ENCODE measurements around the gene CDC14B. TPM values are rescaled to one million over a fixed set of nuclear protein-coding genes. Genes with fewer than 3 reads are reported as not detected.

Gene CDC14B
- total RNA-seq, 4 donors from 2014 or later: 9.7 to 40.5 (median 20.6) TPM

DNA sequence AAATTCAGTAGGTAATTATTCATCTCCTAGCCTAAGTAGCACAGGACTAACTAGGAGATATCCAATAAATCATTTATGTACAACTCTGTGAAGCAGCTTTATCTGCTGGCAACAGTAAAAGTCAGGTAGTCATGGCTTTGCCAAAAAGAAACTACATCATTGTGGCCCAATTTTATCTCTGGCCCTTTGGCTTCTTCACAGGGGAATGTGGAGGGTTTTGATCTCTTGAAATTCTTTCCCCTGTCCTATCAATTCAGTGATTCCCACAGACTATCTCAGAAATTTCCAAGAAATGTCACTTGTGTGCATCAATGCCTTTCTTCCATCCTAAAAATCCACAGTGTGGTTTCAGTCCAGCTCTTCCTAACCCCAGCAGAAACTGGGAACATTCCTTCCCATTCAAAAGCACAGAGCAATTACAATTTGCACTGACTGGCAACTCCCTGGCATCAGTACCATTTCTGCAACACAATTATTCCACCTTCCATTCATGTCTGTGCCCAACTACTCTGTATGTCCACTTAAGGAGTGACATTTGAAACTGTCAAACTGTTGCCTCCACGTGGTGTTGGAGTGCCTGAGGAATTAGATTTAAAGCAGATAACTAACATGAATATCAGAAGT is 6.6 kb downstream of the CDC14B start:
- Histone ChIP-seq H3K36me3 (no peaks in the 10 kb centered on the region), H3K27me3 (no peaks in the 10 kb centered on the region), H3K4me3 (no peak overlapping the region), H3K9me3 (no peaks in the 10 kb centered on the region), H3K4me1 (no peaks in the 10 kb centered on the region), H3K27ac (no peak overlapping the region)
- no peak for DNase-seq
- TF ChIP-seq POLR2A (IDR thresholded peaks at IDR 0.05): no peak
- TF ChIP-seq, protein P1, sequence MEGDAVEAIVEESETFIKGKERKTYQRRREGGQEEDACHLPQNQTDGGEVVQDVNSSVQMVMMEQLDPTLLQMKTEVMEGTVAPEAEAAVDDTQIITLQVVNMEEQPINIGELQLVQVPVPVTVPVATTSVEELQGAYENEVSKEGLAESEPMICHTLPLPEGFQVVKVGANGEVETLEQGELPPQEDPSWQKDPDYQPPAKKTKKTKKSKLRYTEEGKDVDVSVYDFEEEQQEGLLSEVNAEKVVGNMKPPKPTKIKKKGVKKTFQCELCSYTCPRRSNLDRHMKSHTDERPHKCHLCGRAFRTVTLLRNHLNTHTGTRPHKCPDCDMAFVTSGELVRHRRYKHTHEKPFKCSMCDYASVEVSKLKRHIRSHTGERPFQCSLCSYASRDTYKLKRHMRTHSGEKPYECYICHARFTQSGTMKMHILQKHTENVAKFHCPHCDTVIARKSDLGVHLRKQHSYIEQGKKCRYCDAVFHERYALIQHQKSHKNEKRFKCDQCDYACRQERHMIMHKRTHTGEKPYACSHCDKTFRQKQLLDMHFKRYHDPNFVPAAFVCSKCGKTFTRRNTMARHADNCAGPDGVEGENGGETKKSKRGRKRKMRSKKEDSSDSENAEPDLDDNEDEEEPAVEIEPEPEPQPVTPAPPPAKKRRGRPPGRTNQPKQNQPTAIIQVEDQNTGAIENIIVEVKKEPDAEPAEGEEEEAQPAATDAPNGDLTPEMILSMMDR (IDR thresholded peaks at IDR 0.05): no peak
- intact Hi-C loops (cut with DNase I; ENCODE audit: low total_unique reads): no loop called here

DNA sequence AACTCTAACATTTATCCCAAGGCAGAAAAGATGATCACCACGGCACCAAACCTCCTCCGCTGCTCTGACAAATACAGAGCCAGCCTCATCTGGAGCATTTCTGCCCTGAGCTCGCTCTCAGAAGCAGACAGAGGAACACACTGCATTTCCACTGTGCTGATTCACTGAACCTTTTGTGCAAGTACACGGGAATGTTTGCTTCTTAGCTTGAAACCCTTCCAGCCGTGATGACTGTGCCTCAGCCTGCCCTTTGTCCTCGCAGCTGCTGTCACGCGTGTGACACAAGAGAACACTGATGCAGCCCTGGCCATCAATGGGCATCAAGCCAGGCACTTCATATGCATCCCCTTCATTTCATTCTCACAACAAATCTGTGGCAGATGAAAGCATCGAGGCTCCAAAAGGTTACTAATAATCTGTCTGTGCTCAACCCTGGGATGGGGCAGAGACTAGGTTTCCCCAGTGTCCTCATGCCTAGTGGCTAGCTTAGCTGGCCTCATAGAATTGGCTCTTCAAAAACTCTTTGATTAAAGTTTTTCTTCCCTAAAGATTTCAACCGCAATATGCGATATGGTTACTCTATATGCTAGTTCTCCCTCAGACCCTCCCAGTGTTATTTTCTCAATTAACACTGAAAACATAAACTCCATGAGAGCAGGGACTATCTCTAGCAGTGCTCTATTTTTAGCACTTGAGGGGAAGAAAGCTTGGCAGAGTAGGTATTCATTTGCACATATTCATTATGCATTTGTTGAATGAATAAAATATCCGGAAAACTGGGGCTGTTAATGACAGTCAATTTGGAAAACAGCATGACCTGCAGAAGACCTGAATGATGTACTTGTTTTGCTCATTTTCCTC is 7.3 kb downstream of the CDC14B start:
- H3K4me3 ChIP-seq: no peak overlapping the region
- no peaks in the 10 kb centered on the region for H3K27me3 ChIP-seq
- H3K27ac ChIP-seq: no peak overlapping the region
- no peaks in the 10 kb centered on the region for H3K36me3 ChIP-seq
- no peaks in the 10 kb centered on the region for H3K9me3 ChIP-seq
- TF ChIP-seq POLR2A (IDR thresholded peaks at IDR 0.05): no peak
- TF ChIP-seq, protein P1 (IDR thresholded peaks at IDR 0.05): no peak
- intact Hi-C loops (cut with DNase I; ENCODE audit: low total_unique reads): no loop called here
- H3K4me1 ChIP-seq: no peaks in the 10 kb centered on the region
- DNase-seq: peak in 1 of 2 donors; percentile 18

DNA sequence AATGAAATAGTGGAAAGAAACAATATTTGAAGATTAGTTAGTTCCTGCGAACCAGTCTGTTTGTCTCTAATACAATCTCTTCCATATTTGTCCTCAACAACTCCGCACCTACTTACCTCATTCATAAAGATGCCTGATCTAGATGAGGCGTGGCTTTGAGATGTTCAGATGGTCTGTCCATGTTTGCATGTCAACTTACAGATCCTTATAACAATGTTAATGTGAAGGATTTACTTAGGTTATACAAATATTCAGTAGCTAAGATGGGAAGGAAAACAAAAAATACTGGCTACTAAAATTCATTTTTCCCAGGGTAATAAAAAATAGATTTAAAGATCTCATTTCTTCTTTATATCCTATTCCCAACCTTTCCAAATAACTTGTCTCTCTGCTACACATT is 8.3 kb downstream of the CDC14B start:
- Histone ChIP-seq H3K27ac (no peak overlapping the region), H3K9me3 (no peaks in the 10 kb centered on the region), H3K4me3 (no peak overlapping the region), H3K27me3 (no peaks in the 10 kb centered on the region), H3K36me3 (no peaks in the 10 kb centered on the region), H3K4me1 (no peaks in the 10 kb centered on the region)
- TF ChIP-seq, protein P1 (IDR thresholded peaks at IDR 0.05): no peak
- TF ChIP-seq POLR2A (IDR thresholded peaks at IDR 0.05): no peak
- intact Hi-C loops (cut with DNase I; ENCODE audit: low total_unique reads): no loop called here
- no peak for DNase-seq

DNA sequence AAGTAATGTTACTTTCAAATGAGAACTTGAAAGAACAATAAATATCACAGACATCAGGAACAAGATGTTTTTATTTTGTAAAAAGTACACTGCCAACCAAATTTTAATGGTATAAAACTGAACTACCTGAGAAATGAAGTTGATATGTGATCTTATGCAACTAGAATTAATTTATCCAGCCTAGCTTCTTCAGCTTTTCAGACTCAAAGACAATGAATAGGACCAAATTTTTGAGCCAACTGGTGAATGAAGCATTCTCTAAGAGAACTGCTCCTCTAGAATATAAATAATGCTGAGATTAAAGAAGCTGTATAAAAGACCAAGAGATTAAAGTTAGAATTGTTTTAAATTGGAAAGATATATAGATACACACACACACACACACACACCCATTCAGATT is 9.9 kb downstream of the CDC14B start:
- Histone ChIP-seq H3K9me3 (no peaks in the 10 kb centered on the region), H3K4me1 (no peaks in the 10 kb centered on the region), H3K36me3 (no peaks in the 10 kb centered on the region), H3K27ac (no peak overlapping the region), H3K27me3 (no peaks in the 10 kb centered on the region), H3K4me3 (no peak overlapping the region)
- intact Hi-C loops (cut with DNase I; ENCODE audit: low total_unique reads): no loop called here
- TF ChIP-seq, protein P1 (IDR thresholded peaks at IDR 0.05): no peak
- no peak for TF ChIP-seq POLR2A (IDR thresholded peaks at IDR 0.05)
- DNase-seq: no peak

DNA sequence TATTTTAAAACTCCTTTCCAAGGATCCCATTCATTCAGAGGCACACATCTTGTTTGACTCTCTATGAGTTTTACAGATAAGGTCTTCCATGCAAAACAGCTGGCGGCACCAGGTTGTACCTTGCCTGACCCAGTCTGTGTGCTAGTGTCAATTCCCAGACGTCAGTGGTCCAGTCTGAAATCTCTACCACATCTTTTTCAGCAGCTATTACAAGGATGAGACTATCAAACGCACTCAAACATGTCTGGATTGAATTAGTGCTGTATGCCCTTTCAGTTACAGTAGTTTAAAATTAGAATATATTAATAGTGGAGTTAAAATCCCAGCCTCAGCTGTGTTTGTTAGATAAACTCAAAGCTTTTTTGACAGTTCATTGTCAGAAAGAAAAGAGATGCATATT is 11.7 kb downstream of the CDC14B start:
- TF ChIP-seq POLR2A (IDR thresholded peaks at IDR 0.05): no peak
- TF ChIP-seq, protein P1 (IDR thresholded peaks at IDR 0.05): no peak
- no peak for DNase-seq
- Histone ChIP-seq H3K4me1 (no peaks in the 10 kb centered on the region), H3K36me3 (no peaks in the 10 kb centered on the region), H3K27ac (no peak overlapping the region), H3K9me3 (no peaks in the 10 kb centered on the region), H3K4me3 (no peak overlapping the region), H3K27me3 (no peaks in the 10 kb centered on the region)
- intact Hi-C loops (cut with DNase I; ENCODE audit: low total_unique reads): no loop called here
